GM18858 (cell line): ENCODE data around the gene DPH3.
"Not testable (repeated sequence)": the region's sequence is repeated elsewhere in the genome, so short reads cannot be mapped to it uniquely, and the experiment has no call there.

ENCODE experiments used
- ATAC-seq: cut with Tn5 transposase; IDR thresholded peaks from one replicate; pipeline ENCODE4 v1.9.1; 2021; ENCODE audit not compliant: unreplicated experiment

Gene DPH3

DNA sequence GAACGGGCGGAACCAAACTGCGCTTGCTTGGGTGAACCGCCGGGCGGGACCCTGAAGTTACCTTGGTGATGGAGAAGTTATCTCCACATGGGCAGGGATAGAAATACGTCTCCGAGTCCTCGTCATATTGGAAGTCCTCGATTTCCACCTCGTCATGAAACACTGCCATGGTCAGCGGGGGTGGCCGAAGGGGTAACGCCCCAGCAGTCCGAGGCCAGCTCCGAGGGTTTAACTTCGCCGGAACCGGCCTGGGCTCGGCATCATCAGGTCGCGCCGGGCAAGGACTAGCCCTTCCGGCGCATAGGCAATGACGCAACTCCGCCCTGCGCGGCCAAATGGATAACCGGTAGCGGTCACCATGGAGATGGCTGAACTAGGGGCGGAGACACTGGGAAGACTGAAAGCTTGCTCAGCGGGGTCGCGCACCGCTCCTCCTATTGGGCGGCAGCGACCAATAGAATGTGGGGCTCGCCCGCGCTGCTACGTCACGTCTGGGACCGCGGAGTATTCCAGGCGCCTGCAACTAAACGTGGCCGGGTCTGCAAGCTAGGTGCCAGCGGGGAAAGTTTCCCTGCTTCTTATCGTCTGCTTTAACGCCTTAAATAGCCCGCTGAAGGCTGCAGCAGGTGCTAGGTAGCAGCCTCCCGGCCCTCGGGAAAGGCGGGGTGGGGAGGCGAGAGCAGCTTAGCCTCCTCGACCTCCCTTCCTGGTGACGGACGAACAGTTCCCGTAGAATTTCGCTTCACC lies at the start of gene DPH3, which contains the start of gene OXNAD1:
DPH3 (minus strand) TSS at position 236 of the 747 bp plus-strand sequence; CDS start at position 169, 67 bp downstream.
OXNAD1 (plus strand) TSS at position 505 of the 747 bp plus-strand sequence. CDS start 5,741 bp downstream, outside the sequence.
- peak; percentile 95 for ATAC-seq

DNA sequence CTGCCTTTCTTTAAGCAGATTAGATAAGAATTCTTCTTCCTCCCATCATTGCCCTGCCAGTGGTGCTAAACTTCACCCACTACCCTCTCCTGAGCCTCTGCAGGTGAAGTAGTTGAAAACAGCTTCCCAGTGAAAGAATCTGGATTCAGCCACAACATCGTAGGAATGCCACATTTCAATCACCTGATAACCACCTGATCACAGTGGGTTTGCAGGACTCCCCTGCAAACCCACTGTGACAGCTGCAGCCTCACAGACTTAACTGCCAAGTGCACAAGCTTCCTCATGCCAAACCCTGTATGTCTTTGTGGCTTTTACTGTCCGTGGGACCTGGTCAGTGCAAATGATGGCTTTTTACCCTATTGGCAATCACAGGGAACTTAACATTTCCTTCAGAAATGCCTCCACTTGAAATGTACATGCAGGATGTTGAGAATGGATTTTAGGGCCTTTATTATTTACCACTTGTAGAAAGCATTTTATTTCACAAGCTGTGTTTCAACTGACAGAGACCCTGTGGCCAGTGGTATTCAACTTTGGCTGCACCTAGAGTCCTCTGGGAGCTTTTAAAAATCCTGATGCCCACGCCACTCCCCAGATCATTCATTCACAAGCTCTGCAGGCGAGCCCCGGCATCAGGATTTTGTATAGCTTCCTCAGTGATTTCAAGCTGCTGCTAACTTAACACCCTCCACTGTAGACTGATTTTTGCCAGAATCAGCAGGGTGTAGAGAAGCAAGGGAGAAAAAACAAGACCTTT lies 49.3 kb upstream of the DPH3 start:
- ATAC-seq, result no peak

GRCh38 chr3:16311960-16312451 lies 47.3 kb upstream of the DPH3 start:
- peak; percentile 49 for ATAC-seq

- not testable (repeated sequence) for ATAC-seq
Observed at GRCh38 chr3:16310486-16310885, 45.7 kb upstream of the DPH3 start.

- ATAC-seq, result peak; percentile 79
Observed at GRCh38 chr3:16309558-16309957, 44.8 kb upstream of the DPH3 start.

- ATAC-seq, result no peak
Observed at GRCh38 chr3:16308727-16309126, 44.0 kb upstream of the DPH3 start.

GRCh38 chr3:16307832-16308531 lies 43.2 kb upstream of the DPH3 start:
- ATAC-seq, result no peak

DNA sequence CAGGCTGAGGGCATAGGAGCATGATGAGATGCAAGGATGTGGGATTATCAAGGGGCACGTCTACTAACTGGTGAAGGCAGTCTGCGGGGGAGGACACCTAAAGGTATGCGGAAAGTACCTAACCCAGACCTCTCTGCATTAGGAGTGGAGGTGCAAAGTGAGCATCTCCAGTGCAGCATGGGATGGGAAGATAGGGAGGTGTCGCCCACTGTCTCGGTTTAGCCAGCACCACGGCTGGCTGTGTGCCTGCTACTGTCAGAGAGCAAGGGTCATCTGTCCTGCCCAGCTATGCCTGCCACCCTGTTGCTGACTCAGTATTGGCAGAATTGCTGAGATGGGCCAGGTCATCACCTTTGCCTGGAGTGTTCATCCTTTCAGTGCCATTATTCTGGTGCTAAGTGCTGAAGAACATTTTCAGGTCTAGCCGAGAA lies 40.4 kb upstream of the DPH3 start:
- no peak for ATAC-seq

GRCh38 chr3:16304061-16305010 lies 39.6 kb upstream of the DPH3 start:
- ATAC-seq, result no peak

GRCh38 chr3:16303037-16303575 lies 38.4 kb upstream of the DPH3 start:
- no peak for ATAC-seq

DNA sequence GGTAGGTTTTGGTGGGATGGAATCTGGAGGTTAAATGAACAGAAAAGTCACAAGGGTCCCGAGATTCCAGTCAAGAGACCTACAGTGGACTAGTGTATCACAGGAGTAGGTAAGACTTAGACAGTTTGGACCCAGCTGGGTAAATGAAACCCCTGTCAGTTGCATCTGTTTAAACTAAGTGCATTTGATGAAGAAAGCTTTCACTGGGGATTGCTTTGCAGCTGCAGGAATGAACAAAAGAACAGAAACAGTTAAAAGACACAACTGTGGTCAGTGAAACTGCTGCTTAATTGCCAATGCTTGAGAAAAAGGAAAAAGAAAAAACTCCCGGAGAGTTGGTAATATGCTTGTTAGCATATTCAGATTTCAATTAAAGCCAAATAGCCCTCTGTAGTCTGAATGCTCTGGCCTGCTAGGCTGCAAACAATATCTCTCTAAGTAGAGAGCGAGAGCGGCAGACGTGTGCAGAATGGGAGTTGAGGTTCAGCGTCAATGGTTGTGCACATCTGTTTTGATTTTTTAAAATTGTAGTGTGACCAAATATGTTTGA lies 37.4 kb upstream of the DPH3 start:
- no peak for ATAC-seq

DNA sequence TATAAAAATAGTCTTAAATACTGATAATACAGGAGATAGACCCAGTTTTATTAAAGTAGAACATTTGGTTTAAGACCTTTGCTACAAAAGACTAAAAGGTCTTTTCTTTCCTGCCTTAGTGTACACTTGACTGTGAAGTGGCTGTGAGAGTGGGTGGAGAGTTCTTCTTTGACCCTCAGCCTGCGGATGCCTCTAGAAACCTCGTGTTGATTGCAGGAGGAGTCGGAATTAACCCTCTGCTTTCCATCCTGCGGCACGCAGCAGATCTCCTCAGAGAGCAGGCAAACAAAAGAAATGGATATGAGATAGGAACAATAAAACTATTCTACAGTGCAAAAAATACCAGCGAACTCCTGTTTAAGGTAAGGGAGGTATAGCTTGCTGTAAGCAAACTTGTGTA lies 36.8 kb upstream of the DPH3 start:
- ATAC-seq, result no peak

- ATAC-seq, result no peak
Observed at GRCh38 chr3:16300881-16301359, 36.2 kb upstream of the DPH3 start.

GRCh38 chr3:16300307-16300706 lies 35.6 kb upstream of the DPH3 start:
- ATAC-seq, result no peak

GRCh38 chr3:16299746-16300145 lies 35.0 kb upstream of the DPH3 start:
- ATAC-seq, result no peak

GRCh38 chr3:16298891-16299290 lies 34.1 kb upstream of the DPH3 start:
- no peak for ATAC-seq

DNA sequence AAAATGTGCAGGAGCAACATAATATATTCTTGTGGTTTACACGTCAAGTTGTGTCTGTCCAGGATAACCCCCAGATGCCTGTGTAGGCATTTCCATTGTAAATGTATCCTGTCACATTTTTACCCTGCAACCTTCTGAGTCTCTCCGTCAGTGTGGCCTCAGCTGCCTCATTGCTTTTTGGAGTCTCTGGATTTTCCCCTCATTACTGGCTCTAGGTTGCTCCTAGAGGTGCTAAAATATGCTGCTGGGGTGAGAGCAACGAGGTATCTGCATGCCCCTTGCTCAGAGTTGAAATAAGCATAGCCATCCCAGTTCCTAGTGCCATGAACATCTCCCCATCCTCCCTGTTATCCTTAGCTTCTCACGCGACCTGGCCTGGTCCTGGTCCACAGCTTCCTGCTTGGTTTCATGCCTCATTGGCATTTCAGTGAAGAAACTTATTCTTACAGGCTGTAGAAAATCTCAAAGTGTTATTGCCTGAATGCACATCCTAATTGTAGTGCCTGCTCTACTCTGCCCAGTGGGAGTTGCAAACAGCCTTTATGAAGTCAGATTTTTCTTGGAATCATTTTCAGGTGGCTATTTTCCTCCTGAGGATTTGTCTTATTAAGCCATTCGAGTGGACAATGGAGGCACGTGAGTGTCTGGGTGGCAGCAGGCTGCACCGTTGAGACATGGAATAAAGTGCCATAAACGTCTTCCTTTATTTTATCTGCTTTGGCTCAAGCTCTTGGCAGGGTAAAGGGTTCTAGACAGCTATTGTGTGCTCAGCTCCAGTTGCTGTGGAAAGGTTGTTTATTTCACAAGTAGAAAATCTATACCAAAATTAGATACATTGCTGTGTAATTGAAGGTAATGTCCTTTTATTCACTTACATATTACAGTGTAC lies 33.5 kb upstream of the DPH3 start:
- ATAC-seq, result no peak

DNA sequence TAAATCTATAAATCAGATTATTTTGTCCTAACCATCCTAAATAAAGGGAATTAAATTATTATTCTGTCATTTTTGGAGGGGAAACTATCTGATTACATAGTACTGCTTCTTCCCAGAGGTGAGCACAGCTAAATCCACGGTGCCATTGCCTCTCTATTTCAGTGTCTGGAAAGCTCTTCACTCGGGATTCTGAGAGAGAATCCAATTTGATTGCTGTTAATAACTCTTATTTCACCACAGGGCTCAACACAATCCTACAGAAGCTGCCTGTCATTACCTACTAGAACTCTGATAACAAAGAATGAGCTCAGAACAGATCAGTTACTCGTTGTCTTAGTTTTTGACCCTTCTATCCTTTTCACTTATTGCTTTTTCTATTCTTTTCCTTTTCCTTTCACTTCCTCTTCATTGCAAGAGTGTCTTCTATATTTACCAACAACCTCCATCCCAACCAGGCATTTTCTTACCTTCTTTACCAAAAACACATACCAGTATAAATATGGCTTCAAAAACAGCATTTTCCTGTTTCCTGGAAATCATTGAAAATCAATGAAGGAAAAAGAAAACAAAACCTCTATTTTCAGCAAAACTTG lies 30.7 kb upstream of the DPH3 start:
- no peak for ATAC-seq
